SK-N-SH treated with all-trans-retinoic acid at 6 μM for 48 hours (cell line): ENCODE results near the gene PCNP.

Experiments
- ATAC-seq: fragments of 200-7000 bp; cut with Tn5 transposase; 3 replicates; pipeline ENCODE4 v1.9.1; 2020; ENCODE audit warnings: mild to moderate bottlenecking, moderate library complexity
- ARNTL ChIP-seq: fragments of 450-650 bp; formaldehyde crosslinking; IDR thresholded peaks from 2 replicates; pipeline ENCODE4 v1.5.0; 2020; ENCODE audit warnings: low read depth, mild to moderate bottlenecking, moderate library complexity, borderline replicate concordance
- BACH2 ChIP-seq: fragments of 250-450 bp; sonication (Bioruptor Pico); IDR thresholded peaks from 2 replicates; pipeline ENCODE4 v1.9.0; 2021; ENCODE audit warnings: mild to moderate bottlenecking, borderline replicate concordance
- CREB5 ChIP-seq: fragments of 250-450 bp; sonication (Bioruptor Pico); IDR thresholded peaks from 2 replicates; pipeline ENCODE4 v1.5.1; 2020; ENCODE audit warnings: low read depth, mild to moderate bottlenecking, moderate library complexity
- CSDC2 ChIP-seq: fragments of 250-450 bp; sonication (Bioruptor Pico); IDR thresholded peaks from 2 replicates; pipeline ENCODE4 v1.5.0; 2020; ENCODE audit warnings: mild to moderate bottlenecking, moderate library complexity
- CSRNP3 ChIP-seq: fragments of 250-450 bp; sonication (Bioruptor Pico); IDR thresholded peaks from 2 replicates; pipeline ENCODE4 v1.5.1; 2021; ENCODE audit warnings: mild to moderate bottlenecking, moderate library complexity
- ESRRG ChIP-seq: fragments of 250-450 bp; sonication (Bioruptor Pico); IDR thresholded peaks from 2 replicates; pipeline ENCODE4 v1.6.1; 2021; ENCODE audit warnings: mild to moderate bottlenecking
- GLIS3 ChIP-seq: fragments of 250-450 bp; sonication (Bioruptor Pico); IDR thresholded peaks from 2 replicates; pipeline ENCODE4 v1.5.0; 2020; ENCODE audit warnings: mild to moderate bottlenecking, moderate library complexity
- ISL1 ChIP-seq: fragments of 250-450 bp; sonication (Bioruptor Pico); IDR thresholded peaks from 2 replicates; pipeline ENCODE4 v2.1.2; 2022; ENCODE audit warnings: mild to moderate bottlenecking, moderate library complexity
- OSR1 ChIP-seq: fragments of 250-450 bp; sonication (Bioruptor Pico); IDR thresholded peaks from 2 replicates; pipeline ENCODE4 v1.8.0; 2022; ENCODE audit warnings: moderate library complexity, mild to moderate bottlenecking, inconsistent platforms
- POU6F1 ChIP-seq: fragments of 250-450 bp; sonication (Bioruptor Pico); IDR thresholded peaks from 2 replicates; pipeline ENCODE4 v1.8.0; 2021; ENCODE audit warnings: low read depth, mild to moderate bottlenecking, moderate library complexity, borderline replicate concordance
- PPARA ChIP-seq: fragments of 250-450 bp; sonication (Bioruptor Pico); IDR thresholded peaks from 2 replicates; pipeline ENCODE4 v1.5.0; 2020; ENCODE audit warnings: mild to moderate bottlenecking, borderline replicate concordance
- RARB ChIP-seq: fragments of 250-450 bp; sonication (Bioruptor Pico); IDR thresholded peaks from 2 replicates; pipeline ENCODE4 v1.8.0; 2021; ENCODE audit warnings: mild to moderate bottlenecking, moderate library complexity
- SNAI2 ChIP-seq: fragments of 250-450 bp; sonication (Bioruptor Pico); IDR thresholded peaks from 2 replicates; pipeline ENCODE4 v1.5.0; 2020; ENCODE audit warnings: mild to moderate bottlenecking, moderate library complexity
- TCF4 ChIP-seq: fragments of 250-450 bp; sonication (Bioruptor Pico); IDR thresholded peaks from 2 replicates; pipeline ENCODE4 v1.8.0; 2021; ENCODE audit warnings: mild to moderate bottlenecking, moderate library complexity, borderline replicate concordance
- TOX ChIP-seq: fragments of 250-450 bp; sonication (Bioruptor Pico); IDR thresholded peaks from 2 replicates; pipeline ENCODE4 v1.8.0; 2021; ENCODE audit warnings: mild to moderate bottlenecking, moderate library complexity, borderline replicate concordance
- TSHZ2 ChIP-seq: fragments of 250-450 bp; sonication (Bioruptor Pico); IDR thresholded peaks from 2 replicates; pipeline ENCODE4 v1.5.0; 2020; ENCODE audit warnings: mild to moderate bottlenecking, moderate library complexity
- ZC3H10 ChIP-seq: fragments of 250-450 bp; sonication (Bioruptor Pico); IDR thresholded peaks from 2 replicates; pipeline ENCODE4 v1.5.1; 2021; ENCODE audit warnings: mild to moderate bottlenecking, moderate library complexity
- ZFP3 ChIP-seq: fragments of 250-450 bp; sonication (Bioruptor Pico); IDR thresholded peaks from 2 replicates; pipeline ENCODE4 v1.5.0; 2020; ENCODE audit warnings: mild to moderate bottlenecking, moderate library complexity
- ZFP30 ChIP-seq: fragments of 450-650 bp; formaldehyde crosslinking; IDR thresholded peaks from 2 replicates; pipeline ENCODE4 v1.5.0; 2022; ENCODE audit warnings: mild to moderate bottlenecking, moderate library complexity
- ZNF565 ChIP-seq: fragments of 450-650 bp; formaldehyde crosslinking; conservative IDR thresholded peaks from 2 replicates; pipeline ENCODE4 v1.5.0; 2020; ENCODE audit warnings: low read depth, mild to moderate bottlenecking, moderate library complexity
- ZNF8 ChIP-seq: fragments of 450-650 bp; formaldehyde crosslinking; IDR thresholded peaks from 2 replicates; pipeline ENCODE4 v1.5.0; 2020; ENCODE audit warnings: mild to moderate bottlenecking, moderate library complexity
- TF ChIP-seq, protein P1 (sequence below): fragments of 250-450 bp; sonication (Bioruptor Pico); IDR thresholded peaks from 2 replicates; pipeline ENCODE4 v1.8.0; 2020; ENCODE audit warnings: mild to moderate bottlenecking, moderate library complexity, borderline replicate concordance

The PCNP gene

GRCh38 chr3:101529816-101530685 lies 43.9 kb upstream of the PCNP start:
- TF ChIP-seq SNAI2 (no peak), POU6F1 (no peak), TSHZ2 (no peak), ZNF565 (CRISPR knock-in tag) (no peak), CSDC2 (CRISPR knock-in tag) (no peak), BACH2 (CRISPR knock-in tag) (no peak), OSR1 (no peak), RARB (no peak), ARNTL (CRISPR knock-in tag) (no peak), CSRNP3 (no peak), ZFP3 (CRISPR knock-in tag) (no peak), TCF4 (no peak), CREB5 (CRISPR knock-in tag) (no peak)
- ATAC-seq: no peak

GRCh38 chr3:101530686-101531047 lies 43.3 kb upstream of the PCNP start:
- no peak for ATAC-seq
- TF ChIP-seq ZNF8 (CRISPR knock-in tag) (no peak), GLIS3 (no peak), TOX (no peak), ARNTL (CRISPR knock-in tag) (no peak), ISL1 (CRISPR knock-in tag) (no peak), PPARA (CRISPR knock-in tag) (no peak), SNAI2 (no peak), CSRNP3 (no peak), ZFP30 (CRISPR knock-in tag) (no peak), RARB (no peak), TSHZ2 (no peak), CREB5 (CRISPR knock-in tag) (no peak), OSR1 (no peak), TCF4 (no peak), ESRRG (CRISPR knock-in tag) (no peak), ZC3H10 (CRISPR knock-in tag) (no peak)
- TF ChIP-seq, protein P1, sequence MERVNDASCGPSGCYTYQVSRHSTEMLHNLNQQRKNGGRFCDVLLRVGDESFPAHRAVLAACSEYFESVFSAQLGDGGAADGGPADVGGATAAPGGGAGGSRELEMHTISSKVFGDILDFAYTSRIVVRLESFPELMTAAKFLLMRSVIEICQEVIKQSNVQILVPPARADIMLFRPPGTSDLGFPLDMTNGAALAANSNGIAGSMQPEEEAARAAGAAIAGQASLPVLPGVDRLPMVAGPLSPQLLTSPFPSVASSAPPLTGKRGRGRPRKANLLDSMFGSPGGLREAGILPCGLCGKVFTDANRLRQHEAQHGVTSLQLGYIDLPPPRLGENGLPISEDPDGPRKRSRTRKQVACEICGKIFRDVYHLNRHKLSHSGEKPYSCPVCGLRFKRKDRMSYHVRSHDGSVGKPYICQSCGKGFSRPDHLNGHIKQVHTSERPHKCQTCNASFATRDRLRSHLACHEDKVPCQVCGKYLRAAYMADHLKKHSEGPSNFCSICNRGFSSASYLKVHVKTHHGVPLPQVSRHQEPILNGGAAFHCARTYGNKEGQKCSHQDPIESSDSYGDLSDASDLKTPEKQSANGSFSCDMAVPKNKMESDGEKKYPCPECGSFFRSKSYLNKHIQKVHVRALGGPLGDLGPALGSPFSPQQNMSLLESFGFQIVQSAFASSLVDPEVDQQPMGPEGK (CRISPR knock-in tag): no peak
